MCF 10A (cell line): ENCODE data around the gene LRRC74A. TPM values are rescaled to one million over a fixed set of nuclear protein-coding genes. Genes with fewer than 3 reads are reported as not detected.

Experiments
- BruUV-seq: library from RNA; stranded (reverse); fragments of 400-500 nt; replicated peaks from 2 replicates; lab custom pipeline; 2021; lab: Mats Ljungman, UMichigan
- CTCF ChIA-PET: fragments of 300-600 bp; sonication (Branson Sonifier 250); formaldehyde crosslinking; extraction: SDS; loops from one replicate; lab custom pipeline; 2021; ENCODE audit warnings: antibody characterized with exemption, inconsistent platforms; lab: Yijun Ruan, JAX
- POLR2A ChIA-PET: fragments of 300-600, 350-650 bp; sonication (Branson Sonifier 250); formaldehyde crosslinking; extraction: SDS; loops from one replicate; lab custom pipeline; 2020; ENCODE audit warnings: antibody characterized with exemption, inconsistent platforms; lab: Yijun Ruan, JAX
- DNase-seq: peaks from one replicate; pipeline ENCODE4 v3.0.0-alpha.2; 2018; ENCODE audit not compliant: unreplicated experiment
- H3K27ac Mint-ChIP-seq: one replicate; pipeline ENCODE4 v1.8.0; 2022; ENCODE audit warnings: mild to moderate bottlenecking, low read depth, mixed read lengths; ENCODE audit not compliant: unreplicated experiment
- H3K27me3 Mint-ChIP-seq: one replicate; pipeline ENCODE4 v1.8.0; 2022; ENCODE audit warnings: mixed read lengths; ENCODE audit not compliant: insufficient read depth, unreplicated experiment
- H3K36me3 Mint-ChIP-seq: one replicate; pipeline ENCODE4 v1.8.0; 2022; ENCODE audit warnings: mild to moderate bottlenecking, moderate library complexity, mixed read lengths; ENCODE audit not compliant: insufficient read depth, unreplicated experiment
- H3K4me1 Mint-ChIP-seq: one replicate; pipeline ENCODE4 v1.8.0; 2022; ENCODE audit warnings: mixed read lengths; ENCODE audit not compliant: insufficient read depth, unreplicated experiment
- H3K4me3 Mint-ChIP-seq: one replicate; pipeline ENCODE4 v1.8.0; 2022; ENCODE audit warnings: mild to moderate bottlenecking, moderate library complexity, mixed read lengths; ENCODE audit not compliant: unreplicated experiment
- H3K9me3 Mint-ChIP-seq: one replicate; pipeline ENCODE4 v1.8.0; 2022; ENCODE audit warnings: mixed read lengths; ENCODE audit not compliant: unreplicated experiment
- intact Hi-C: fragments of 100-400 bp; cut with micrococcal nuclease; formaldehyde crosslinking; loops from 2 replicates; pipeline ENCODE4 v1.14.1; 2022
- total RNA-seq: library from RNA; stranded (reverse); gene quantifications from 2 replicates; pipeline ENCODE4 v1.2.3, GENCODE V29; 2022
- TF ChIP-seq, protein P1 (sequence below): fragments of 200-600 bp; IDR thresholded peaks from one replicate; pipeline ENCODE4 v1.8.0; 2022; ENCODE audit warnings: antibody characterized with exemption, mild to moderate bottlenecking; ENCODE audit not compliant: unreplicated experiment

Gene LRRC74A
- total RNA-seq, 1 experiment from 2014 or later, result not detected

DNA sequence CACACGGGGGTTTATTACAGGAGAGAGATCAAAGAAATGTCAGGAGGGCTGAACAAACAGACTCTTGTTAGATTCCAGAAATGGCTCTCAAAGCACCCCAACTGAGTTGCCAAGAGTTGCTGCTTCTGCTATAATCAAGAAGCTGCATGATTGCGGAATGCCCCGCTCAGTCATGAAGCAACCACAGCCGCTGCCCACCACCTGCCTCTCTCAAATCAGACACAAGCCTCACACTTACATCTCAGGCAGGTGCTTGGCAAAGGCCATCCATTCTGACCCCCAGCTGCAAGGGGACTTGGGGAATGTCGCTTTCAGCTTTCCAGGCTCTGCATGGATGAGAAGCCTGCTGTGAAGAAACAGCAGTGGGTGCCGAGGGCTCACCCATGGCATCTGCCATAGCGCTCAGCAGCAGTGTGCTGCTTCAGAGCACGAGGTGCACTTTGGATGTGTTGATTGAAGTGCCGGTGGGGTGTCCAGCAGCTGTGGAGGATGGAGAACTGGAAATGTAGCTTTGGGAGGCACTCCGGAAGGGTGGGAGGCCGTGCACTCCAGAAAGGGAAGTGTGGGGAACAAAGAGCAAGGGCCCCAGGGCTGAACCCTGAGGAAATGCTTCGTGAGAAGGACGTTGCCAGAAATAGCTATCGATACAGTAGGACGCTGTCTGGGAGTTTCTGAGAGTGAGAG is 37.7 kb downstream of the LRRC74A start:
- intact Hi-C loops, result no loop called here
- no TSS peak for BruUV-seq
- TF ChIP-seq, protein P1, sequence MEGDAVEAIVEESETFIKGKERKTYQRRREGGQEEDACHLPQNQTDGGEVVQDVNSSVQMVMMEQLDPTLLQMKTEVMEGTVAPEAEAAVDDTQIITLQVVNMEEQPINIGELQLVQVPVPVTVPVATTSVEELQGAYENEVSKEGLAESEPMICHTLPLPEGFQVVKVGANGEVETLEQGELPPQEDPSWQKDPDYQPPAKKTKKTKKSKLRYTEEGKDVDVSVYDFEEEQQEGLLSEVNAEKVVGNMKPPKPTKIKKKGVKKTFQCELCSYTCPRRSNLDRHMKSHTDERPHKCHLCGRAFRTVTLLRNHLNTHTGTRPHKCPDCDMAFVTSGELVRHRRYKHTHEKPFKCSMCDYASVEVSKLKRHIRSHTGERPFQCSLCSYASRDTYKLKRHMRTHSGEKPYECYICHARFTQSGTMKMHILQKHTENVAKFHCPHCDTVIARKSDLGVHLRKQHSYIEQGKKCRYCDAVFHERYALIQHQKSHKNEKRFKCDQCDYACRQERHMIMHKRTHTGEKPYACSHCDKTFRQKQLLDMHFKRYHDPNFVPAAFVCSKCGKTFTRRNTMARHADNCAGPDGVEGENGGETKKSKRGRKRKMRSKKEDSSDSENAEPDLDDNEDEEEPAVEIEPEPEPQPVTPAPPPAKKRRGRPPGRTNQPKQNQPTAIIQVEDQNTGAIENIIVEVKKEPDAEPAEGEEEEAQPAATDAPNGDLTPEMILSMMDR, result no peak
- no peak for DNase-seq
- no peak overlapping the region for H3K27ac Mint-ChIP-seq
- H3K4me1 Mint-ChIP-seq, result no peaks in the 10 kb centered on the region
- POLR2A ChIA-PET, result no interaction called here
- CTCF ChIA-PET, result interaction anchor here (0.6 to 4.1 kb wide), 6 partner anchors 8 to 205 kb away, joined by 3 to 24 read pairs (median 4); no protein-coding TSS in a partner anchor
- H3K9me3 Mint-ChIP-seq, result no peaks in the 10 kb centered on the region
- no peaks in the 10 kb centered on the region for H3K36me3 Mint-ChIP-seq
- H3K27me3 Mint-ChIP-seq, result peaks cover 43% of the 10 kb centered on the region
- H3K4me3 Mint-ChIP-seq, result no peak overlapping the region

DNA sequence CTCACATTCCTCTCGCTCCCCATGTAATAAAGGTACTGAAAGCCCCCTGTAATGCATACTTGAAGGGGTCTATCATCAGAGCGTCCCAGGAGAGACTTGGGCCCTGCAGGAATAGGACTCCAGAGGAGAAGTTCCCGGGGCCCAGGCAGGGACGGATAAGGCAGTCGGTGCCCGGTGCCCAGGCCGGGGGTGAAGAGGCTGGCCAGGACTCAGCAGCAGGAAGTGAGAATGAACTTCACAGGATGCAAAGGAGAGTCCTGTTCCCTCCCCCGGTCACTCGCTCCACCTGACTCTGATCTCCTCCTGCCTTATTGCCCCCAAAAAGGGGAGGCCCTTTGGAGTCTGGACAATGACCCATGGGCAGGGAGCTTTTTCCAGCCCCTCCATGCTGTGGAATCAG is 40.2 kb downstream of the LRRC74A start:
- no peaks in the 10 kb centered on the region for H3K36me3 Mint-ChIP-seq
- H3K27ac Mint-ChIP-seq, result no peak overlapping the region
- H3K4me1 Mint-ChIP-seq, result no peaks in the 10 kb centered on the region
- no TSS peak for BruUV-seq
- H3K9me3 Mint-ChIP-seq, result no peaks in the 10 kb centered on the region
- no peak overlapping the region for H3K4me3 Mint-ChIP-seq
- CTCF ChIA-PET, result interaction anchor here (4.1 kb wide), 1 partner anchor 9 kb away, joined by 24 read pairs; no protein-coding TSS in a partner anchor
- H3K27me3 Mint-ChIP-seq, result peaks cover 44% of the 10 kb centered on the region
- intact Hi-C loops, result no loop called here
- DNase-seq, result no peak
- TF ChIP-seq, protein P1, result no peak
- POLR2A ChIA-PET, result interaction anchor here (1.1 kb wide), 1 partner anchor 205 kb away, joined by 3 read pairs; no protein-coding TSS in a partner anchor

DNA sequence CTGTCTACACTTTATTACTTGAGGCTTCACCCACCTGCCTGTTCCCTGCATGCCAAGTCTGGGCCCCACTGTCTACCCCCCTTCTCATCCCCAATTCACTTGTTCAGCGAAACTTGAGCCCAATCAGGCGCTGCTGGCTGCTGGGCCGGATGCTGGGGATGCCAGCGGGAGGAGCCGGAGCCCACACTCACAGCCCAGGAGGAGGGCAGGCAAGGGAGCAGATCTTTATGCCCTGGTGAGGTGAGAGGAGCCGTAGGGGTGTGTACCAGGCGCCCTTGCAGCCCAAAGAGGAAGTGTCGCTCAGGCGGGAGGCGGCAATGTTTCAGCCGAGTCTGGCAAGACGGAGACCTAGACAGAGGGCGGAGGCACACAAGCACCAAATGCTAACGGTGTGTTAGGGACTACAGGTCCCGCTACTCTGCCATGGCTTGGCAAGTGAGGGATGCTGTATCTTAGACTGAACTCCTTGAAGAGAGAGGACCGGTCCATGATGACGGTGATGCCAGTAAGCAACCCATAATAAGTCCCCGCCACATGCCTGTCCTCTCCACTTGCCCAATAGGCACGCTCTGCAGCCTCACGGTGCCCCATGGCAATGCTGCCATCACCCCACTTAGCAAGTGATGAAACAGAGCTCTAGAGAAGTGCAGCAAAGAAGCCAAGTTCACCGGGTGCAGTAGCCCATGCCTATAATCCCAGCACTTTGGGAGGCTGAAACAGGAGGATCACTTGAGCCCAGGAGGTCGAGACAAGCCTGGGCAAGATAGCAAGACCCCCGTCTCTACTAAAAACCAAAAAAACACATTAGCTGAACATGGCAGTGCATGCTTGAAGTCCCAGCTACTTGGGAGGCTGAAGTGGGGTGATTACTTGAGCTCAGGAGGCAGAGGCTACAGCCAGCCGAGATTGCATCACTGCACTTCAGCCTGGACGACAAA is 41.6 kb downstream of the LRRC74A start:
- DNase-seq, result no peak
- TF ChIP-seq, protein P1, result no peak
- BruUV-seq, result no TSS peak
- Mint-ChIP-seq H3K9me3 (no peaks in the 10 kb centered on the region), H3K27ac (no peak overlapping the region), H3K4me1 (no peaks in the 10 kb centered on the region), H3K27me3 (peaks cover 30% of the 10 kb centered on the region), H3K4me3 (no peak overlapping the region), H3K36me3 (no peaks in the 10 kb centered on the region)
- CTCF ChIA-PET, result interaction anchor here (0.5 to 1.8 kb wide), 8 partner anchors 37 to 1162 kb away, joined by 3 to 9 read pairs (median 4); no protein-coding TSS in a partner anchor
- POLR2A ChIA-PET, result interaction anchor here (1.1 kb wide), 1 partner anchor 204 kb away, joined by 3 read pairs; no protein-coding TSS in a partner anchor
- intact Hi-C loops, result no loop called here
